Posterior cingulate gyrus (tissue), 11 donors: Measurements from ENCODE around the gene KDM7A.

Experiments
- DNase-seq, 10 donors: peaks; one replicate each; pipeline versions ENCODE4 v3.0.0 to v3.0.0-alpha.2; 2020 to 2021; ENCODE audit warnings: mixed read lengths in 3 of 10
- intact Hi-C: fragments of 100-400 bp; cut with DNase I; formaldehyde crosslinking; loops from one replicate; pipeline ENCODE4 v1.15.1; 2023

Gene KDM7A

DNA sequence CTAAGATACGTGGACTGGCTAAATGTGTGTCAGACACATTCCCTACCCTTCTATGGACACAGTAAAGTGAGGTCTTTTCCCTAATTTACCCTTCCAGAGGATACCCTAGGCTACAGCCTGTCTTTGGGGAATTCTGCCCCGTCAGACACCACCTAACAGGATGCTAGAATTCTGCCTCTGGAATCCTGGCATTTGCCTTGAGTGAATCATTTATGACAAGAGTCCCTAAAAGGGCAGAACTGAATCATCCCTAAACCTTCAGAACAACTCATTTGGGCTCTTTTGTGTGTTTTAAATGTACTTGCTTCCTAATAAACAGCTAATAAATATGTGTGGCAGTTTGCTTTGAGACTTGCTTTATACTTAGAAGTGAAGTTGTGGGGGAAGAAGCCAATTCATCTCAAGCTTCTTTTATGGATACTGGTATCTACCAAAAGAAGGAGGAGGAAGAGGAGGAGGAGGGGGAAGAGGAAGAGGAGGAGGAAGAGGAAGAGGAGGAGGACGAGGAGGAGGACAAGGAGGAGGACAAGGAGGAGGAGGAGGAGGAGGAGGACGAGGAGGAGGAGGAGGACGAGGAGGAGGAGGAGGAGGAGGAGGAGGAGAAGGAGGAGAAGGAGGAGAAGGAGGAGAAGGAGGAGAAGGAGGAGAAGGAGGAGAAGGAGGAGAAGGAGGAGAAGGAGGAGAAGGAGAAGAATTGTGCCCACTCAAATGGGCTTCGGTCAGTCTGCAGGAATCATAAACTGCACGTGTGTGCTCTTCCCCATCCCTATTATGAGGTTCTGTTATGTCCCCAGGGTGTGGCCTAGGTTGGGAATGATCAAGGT, 141.2 kb downstream of the KDM7A start:
- no peak for DNase-seq

More for the DNA sequence above, 141.2 kb downstream of the KDM7A start:
- intact Hi-C loops, result no loop called here
